ENCODE results near the gene AGTR1.

The AGTR1 gene

GRCh38 chr3:148728753-148729152 is 31.1 kb downstream of the AGTR1 start:
- TF ChIP-seq CTCF (IDR thresholded peaks at IDR 0.05; ENCODE audit: insufficient read depth, low read depth, low read length, missing control alignments): no peak
- DNase-seq (ENCODE audit: low read depth): no peak
- no peak overlapping the region for H3K4me3 ChIP-seq (ENCODE audit: low read length)

- no peak for TF ChIP-seq CTCF (IDR thresholded peaks at IDR 0.05; ENCODE audit: insufficient read depth, low read depth, low read length, missing control alignments)
- DNase-seq (ENCODE audit: low read depth): no peak
- H3K4me3 ChIP-seq (ENCODE audit: low read length): no peak overlapping the region
Measured at GRCh38 chr3:148729476-148730055, 31.9 kb downstream of the AGTR1 start.

- TF ChIP-seq CTCF (IDR thresholded peaks at IDR 0.05; ENCODE audit: insufficient read depth, low read depth, low read length, missing control alignments): no peak
- H3K4me3 ChIP-seq (ENCODE audit: low read length): no peak overlapping the region
- no peak for DNase-seq (ENCODE audit: low read depth)
Measured at GRCh38 chr3:148730676-148731075, 33.0 kb downstream of the AGTR1 start.

GRCh38 chr3:148735597-148735996 is 37.9 kb downstream of the AGTR1 start:
- DNase-seq (ENCODE audit: low read depth): no peak
- no peak for TF ChIP-seq CTCF (IDR thresholded peaks at IDR 0.05; ENCODE audit: insufficient read depth, low read depth, low read length, missing control alignments)
- no peak overlapping the region for H3K4me3 ChIP-seq (ENCODE audit: low read length)

- no peak overlapping the region for H3K4me3 ChIP-seq (ENCODE audit: low read length)
- TF ChIP-seq CTCF (IDR thresholded peaks at IDR 0.05; ENCODE audit: insufficient read depth, low read depth, low read length, missing control alignments): no peak
- DNase-seq (ENCODE audit: low read depth): no peak
Measured at GRCh38 chr3:148736086-148736485, 38.4 kb downstream of the AGTR1 start.

GRCh38 chr3:148737104-148737530 is 39.4 kb downstream of the AGTR1 start:
- H3K4me3 ChIP-seq (ENCODE audit: low read length): no peak overlapping the region
- TF ChIP-seq CTCF (IDR thresholded peaks at IDR 0.05; ENCODE audit: insufficient read depth, low read depth, low read length, missing control alignments): no peak
- peak; percentile 3 for DNase-seq (ENCODE audit: low read depth)

GRCh38 chr3:148739720-148740119 is 42.0 kb downstream of the AGTR1 start:
- no peak for TF ChIP-seq CTCF (IDR thresholded peaks at IDR 0.05; ENCODE audit: insufficient read depth, low read depth, low read length, missing control alignments)
- DNase-seq (ENCODE audit: low read depth): no peak
- no peak overlapping the region for H3K4me3 ChIP-seq (ENCODE audit: low read length)

Data from epithelial cell of esophagus (primary cell).